ENCODE data around the gene NEDD9.

DNA sequence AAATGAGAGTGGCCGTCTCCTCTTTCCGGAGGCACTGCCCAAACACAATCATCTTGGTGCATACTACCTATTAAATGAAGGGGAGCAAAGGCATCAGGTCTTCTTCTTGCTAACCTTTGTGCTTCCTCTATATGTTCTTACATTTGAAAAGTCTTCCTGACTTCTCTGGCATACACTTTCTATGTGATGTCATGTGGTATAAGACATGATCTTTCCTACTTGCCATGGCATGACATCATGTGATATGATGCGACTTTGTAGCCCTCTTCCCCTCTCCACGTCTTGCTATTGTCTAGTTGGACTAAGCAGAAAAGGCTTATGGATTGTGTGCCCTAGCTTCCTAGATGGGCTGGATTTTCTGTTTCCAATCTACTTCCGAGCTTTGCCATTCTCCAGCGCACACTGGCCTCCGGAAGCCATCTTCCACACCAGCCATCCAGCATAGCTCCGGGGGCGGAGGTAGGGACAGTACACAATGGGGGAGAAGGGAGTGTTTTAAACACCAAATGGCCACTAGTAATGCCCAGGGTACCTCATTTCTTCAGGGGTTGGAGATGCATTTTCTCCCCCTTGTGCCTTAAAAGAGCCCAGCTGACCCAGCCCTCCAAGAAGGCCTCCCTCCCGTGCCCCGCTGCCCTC, 8.8 kb upstream of the NEDD9 start:
- TF ChIP-seq, protein P1, sequence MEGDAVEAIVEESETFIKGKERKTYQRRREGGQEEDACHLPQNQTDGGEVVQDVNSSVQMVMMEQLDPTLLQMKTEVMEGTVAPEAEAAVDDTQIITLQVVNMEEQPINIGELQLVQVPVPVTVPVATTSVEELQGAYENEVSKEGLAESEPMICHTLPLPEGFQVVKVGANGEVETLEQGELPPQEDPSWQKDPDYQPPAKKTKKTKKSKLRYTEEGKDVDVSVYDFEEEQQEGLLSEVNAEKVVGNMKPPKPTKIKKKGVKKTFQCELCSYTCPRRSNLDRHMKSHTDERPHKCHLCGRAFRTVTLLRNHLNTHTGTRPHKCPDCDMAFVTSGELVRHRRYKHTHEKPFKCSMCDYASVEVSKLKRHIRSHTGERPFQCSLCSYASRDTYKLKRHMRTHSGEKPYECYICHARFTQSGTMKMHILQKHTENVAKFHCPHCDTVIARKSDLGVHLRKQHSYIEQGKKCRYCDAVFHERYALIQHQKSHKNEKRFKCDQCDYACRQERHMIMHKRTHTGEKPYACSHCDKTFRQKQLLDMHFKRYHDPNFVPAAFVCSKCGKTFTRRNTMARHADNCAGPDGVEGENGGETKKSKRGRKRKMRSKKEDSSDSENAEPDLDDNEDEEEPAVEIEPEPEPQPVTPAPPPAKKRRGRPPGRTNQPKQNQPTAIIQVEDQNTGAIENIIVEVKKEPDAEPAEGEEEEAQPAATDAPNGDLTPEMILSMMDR (IDR thresholded peaks at IDR 0.05) = no peak
- TF ChIP-seq EZH2phosphoT487 (IDR thresholded peaks at IDR 0.05; ENCODE audit: borderline replicate concordance, low read depth) = no peak
- TF ChIP-seq EP300 (IDR thresholded peaks at IDR 0.05; ENCODE audit: borderline replicate concordance in 1 of 2, low read depth in 1 of 2, low read length in 1 of 2) = no peak
- TF ChIP-seq REST (IDR thresholded peaks at IDR 0.05; ENCODE audit: low read depth, low read length) = no peak
- TF ChIP-seq SMC3 (IDR thresholded peaks at IDR 0.05; ENCODE audit: low read depth, low read length) = no peak
- no peak for TF ChIP-seq GABPA (IDR thresholded peaks at IDR 0.05; ENCODE audit: low read depth)
- TF ChIP-seq SIN3A (IDR thresholded peaks at IDR 0.05; ENCODE audit: borderline replicate concordance, low read depth, low read length) = no peak
- no peak for TF ChIP-seq RCOR1 (IDR thresholded peaks at IDR 0.05; ENCODE audit: low read length)
- TF ChIP-seq, protein P2, sequence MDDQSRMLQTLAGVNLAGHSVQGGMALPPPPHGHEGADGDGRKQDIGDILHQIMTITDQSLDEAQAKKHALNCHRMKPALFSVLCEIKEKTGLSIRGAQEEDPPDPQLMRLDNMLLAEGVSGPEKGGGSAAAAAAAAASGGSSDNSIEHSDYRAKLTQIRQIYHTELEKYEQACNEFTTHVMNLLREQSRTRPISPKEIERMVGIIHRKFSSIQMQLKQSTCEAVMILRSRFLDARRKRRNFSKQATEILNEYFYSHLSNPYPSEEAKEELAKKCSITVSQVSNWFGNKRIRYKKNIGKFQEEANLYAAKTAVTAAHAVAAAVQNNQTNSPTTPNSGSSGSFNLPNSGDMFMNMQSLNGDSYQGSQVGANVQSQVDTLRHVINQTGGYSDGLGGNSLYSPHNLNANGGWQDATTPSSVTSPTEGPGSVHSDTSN (IDR thresholded peaks at IDR 0.05) = no peak
